Astrocyte (in vitro differentiated cells and primary cell): ENCODE measurements around the gene DUS2. TPM values are rescaled to one million over a fixed set of nuclear protein-coding genes. Genes with fewer than 3 reads are reported as not detected.

ENCODE experiments used
- DNase-seq: peaks from one replicate; pipeline ENCODE4 v3.0.0-alpha.2; 2010; ENCODE audit warnings: low read depth
- FAIRE-seq: peaks from 2 replicates; lab custom pipeline; 2011; peaks lifted over from hg19 to GRCh38; lab: Jason Lieb, UNC
- H2AFZ ChIP-seq: 2 replicates; pipeline ENCODE4 v1.6.0; 2012; ENCODE audit warnings: low read depth, low read length, inconsistent platforms
- H3K27ac ChIP-seq: 2 replicates; pipeline ENCODE4 v1.5.1; 2011; ENCODE audit warnings: low read depth, low read length, inconsistent platforms
- H3K27me3 ChIP-seq: 2 replicates; pipeline ENCODE4 v1.6.0; 2011; ENCODE audit warnings: low read length, inconsistent platforms; ENCODE audit not compliant: insufficient read depth
- H3K36me3 ChIP-seq: 2 replicates; pipeline ENCODE4 v1.5.1; 2011; ENCODE audit warnings: low read length, inconsistent platforms; ENCODE audit not compliant: insufficient read depth
- H3K4me1 ChIP-seq: 2 replicates; pipeline ENCODE4 v1.5.1; 2011; ENCODE audit warnings: low read length, inconsistent platforms; ENCODE audit not compliant: insufficient read depth
- H3K4me2 ChIP-seq: 2 replicates; pipeline ENCODE4 v1.6.0; 2012; ENCODE audit warnings: low read length, inconsistent platforms
- H3K4me3 ChIP-seq: 2 replicates; pipeline ENCODE4 v1.5.1; 2011; ENCODE audit warnings: low read depth, mild to moderate bottlenecking, low read length, inconsistent platforms; ENCODE audit not compliant: insufficient read depth
- H3K79me2 ChIP-seq: 2 replicates; pipeline ENCODE4 v1.6.0; 2012; ENCODE audit warnings: mild to moderate bottlenecking, low read length, inconsistent platforms; ENCODE audit not compliant: insufficient read depth
- H3K9ac ChIP-seq: 2 replicates; pipeline ENCODE4 v1.6.0; 2012; ENCODE audit warnings: mild to moderate bottlenecking, low read length, inconsistent platforms
- H3K9me3 ChIP-seq: 2 replicates; pipeline ENCODE4 v1.5.1; 2012; ENCODE audit warnings: low read depth, mild to moderate bottlenecking, low read length, inconsistent platforms; ENCODE audit not compliant: insufficient read depth
- H4K20me1 ChIP-seq: 2 replicates; pipeline ENCODE4 v1.6.0; 2012; ENCODE audit warnings: low read length, inconsistent platforms; ENCODE audit not compliant: insufficient read depth
- H3K27ac Mint-ChIP-seq: one replicate; pipeline ENCODE4 v1.8.0; 2021; ENCODE audit warnings: mild to moderate bottlenecking, mixed read lengths; ENCODE audit not compliant: unreplicated experiment
- H3K27me3 Mint-ChIP-seq: one replicate; pipeline ENCODE4 v1.8.0; 2021; ENCODE audit warnings: low read depth, mixed read lengths; ENCODE audit not compliant: unreplicated experiment
- H3K36me3 Mint-ChIP-seq: one replicate; pipeline ENCODE4 v1.8.0; 2021; ENCODE audit warnings: low read depth, mixed read lengths; ENCODE audit not compliant: unreplicated experiment
- H3K4me1 Mint-ChIP-seq: one replicate; pipeline ENCODE4 v1.8.0; 2021; ENCODE audit warnings: low read depth, mixed read lengths; ENCODE audit not compliant: unreplicated experiment
- H3K4me3 Mint-ChIP-seq: one replicate; pipeline ENCODE4 v1.8.0; 2021; ENCODE audit warnings: mild to moderate bottlenecking, moderate library complexity, mixed read lengths; ENCODE audit not compliant: unreplicated experiment
- H3K9me3 Mint-ChIP-seq: one replicate; pipeline ENCODE4 v1.8.0; 2021; ENCODE audit warnings: mild to moderate bottlenecking, mixed read lengths; ENCODE audit not compliant: unreplicated experiment
- CTCF ChIP-seq: IDR thresholded peaks from 2 replicates; pipeline ENCODE4 v1.5.1; 2011; ENCODE audit warnings: low read depth, mild to moderate bottlenecking, inconsistent platforms, low read length, moderate library complexity; ENCODE audit not compliant: insufficient read depth
- EZH2 ChIP-seq: IDR thresholded peaks from 2 replicates; pipeline ENCODE4 v1.6.1; 2012; ENCODE audit warnings: mild to moderate bottlenecking, low read length, inconsistent platforms; ENCODE audit not compliant: insufficient read depth
- total RNA-seq: library from RNA; stranded (reverse); gene quantifications from 2 replicates; pipeline ENCODE4 v1.2.1, GENCODE V29; 2021

DUS2 gene
- total RNA-seq, 1 donor from 2014 or later: 14.9 TPM

DNA sequence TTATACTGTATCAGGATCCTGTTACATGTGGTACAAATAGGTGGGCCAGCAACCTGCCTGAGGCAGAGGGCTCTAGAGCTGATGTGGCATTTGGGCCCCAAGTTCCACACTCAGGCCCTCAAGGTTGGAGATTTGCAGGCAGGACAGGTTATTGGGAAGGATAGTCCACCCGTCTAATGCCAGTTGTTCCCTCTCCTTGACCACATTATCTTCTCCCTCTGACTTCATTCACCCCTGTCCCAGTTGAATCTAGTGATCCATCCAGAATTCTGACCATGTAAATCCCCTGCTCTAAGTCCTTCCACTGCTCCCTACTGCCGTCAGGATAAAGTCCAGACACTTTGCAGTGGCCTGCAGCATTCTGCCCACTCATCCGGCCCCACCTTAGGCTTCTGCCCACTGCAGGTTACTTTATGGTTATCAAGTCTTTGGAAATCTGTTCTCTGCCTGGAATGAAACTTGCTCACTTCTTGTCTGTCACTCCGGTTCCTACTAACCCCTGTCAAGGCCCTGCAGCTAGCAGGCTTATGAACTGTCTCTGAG lies 60.2 kb downstream of the DUS2 start:
- H3K4me3 Mint-ChIP-seq: peak overlapping the region; percentile 76
- Histone ChIP-seq H3K4me2 (no peak overlapping the region), H3K4me3 (no peak overlapping the region), H3K9ac (no peak overlapping the region), H4K20me1 (peaks cover 15% of the 10 kb centered on the region), H3K79me2 (peaks cover 26% of the 10 kb centered on the region), H3K9me3 (no peaks in the 10 kb centered on the region), H3K27ac (no peak overlapping the region), H3K4me1 (peaks cover 13% of the 10 kb centered on the region), H3K27me3 (no peaks in the 10 kb centered on the region), H3K36me3 (peaks cover 4% of the 10 kb centered on the region), H2AFZ (no peak overlapping the region)
- no peaks in the 10 kb centered on the region for H3K9me3 Mint-ChIP-seq
- DNase-seq (no peak), FAIRE-seq (no peak)
- peaks cover 2% of the 10 kb centered on the region for H3K36me3 Mint-ChIP-seq
- TF ChIP-seq CTCF (no peak), EZH2 (no peak)
- H3K4me1 Mint-ChIP-seq: peaks cover 9% of the 10 kb centered on the region
- peak overlapping the region; percentile 63 for H3K27ac Mint-ChIP-seq
- no peaks in the 10 kb centered on the region for H3K27me3 Mint-ChIP-seq

GRCh38 chr16:68083861-68084503 lies 60.9 kb downstream of the DUS2 start:
- peak overlapping the region; percentile 76 for H3K4me3 Mint-ChIP-seq
- no peak for TF ChIP-seq CTCF
- H3K27ac Mint-ChIP-seq: peak overlapping the region; percentile 63
- Histone ChIP-seq H3K27ac (peak overlapping the region; percentile 87), H2AFZ (peak overlapping the region; percentile 98), H3K27me3 (no peaks in the 10 kb centered on the region), H3K9ac (peak overlapping the region; percentile 92), H3K4me2 (peak overlapping the region; percentile 98), H3K79me2 (peaks cover 33% of the 10 kb centered on the region), H3K36me3 (peaks cover 2% of the 10 kb centered on the region), H3K4me3 (peak overlapping the region; percentile 69), H4K20me1 (peaks cover 17% of the 10 kb centered on the region), H3K9me3 (no peaks in the 10 kb centered on the region), H3K4me1 (peaks cover 13% of the 10 kb centered on the region)
- peaks cover 9% of the 10 kb centered on the region for H3K4me1 Mint-ChIP-seq
- H3K27me3 Mint-ChIP-seq: no peaks in the 10 kb centered on the region
- FAIRE-seq (no peak), DNase-seq (peak; percentile 23)
- no peaks in the 10 kb centered on the region for H3K9me3 Mint-ChIP-seq
- peaks cover 2% of the 10 kb centered on the region for H3K36me3 Mint-ChIP-seq
